H9 (cell line): Measurements from ENCODE around the gene MYO1E. TPM values are rescaled to one million over a fixed set of nuclear protein-coding genes. Genes with fewer than 3 reads are reported as not detected.

Source experiments
- DNase-seq: peaks from one replicate; pipeline ENCODE4 v3.0.0-alpha.2; 2017
- H2AFZ ChIP-seq: one replicate; pipeline ENCODE4 v1.6.1; 2013; ENCODE audit warnings: mild to moderate bottlenecking, low read length, control low read depth, moderate library complexity
- H2AK5ac ChIP-seq: 2 replicates; pipeline ENCODE4 v1.6.1; 2013; ENCODE audit warnings: low read length, control low read depth, mixed read lengths; ENCODE audit not compliant: insufficient read length
- H2BK120ac ChIP-seq: one replicate; pipeline ENCODE4 v1.6.1; 2013; ENCODE audit warnings: low read depth, mild to moderate bottlenecking, low read length, control low read depth, inconsistent platforms; ENCODE audit not compliant: poor library complexity, severe bottlenecking
- H2BK12ac ChIP-seq: 2 replicates; pipeline ENCODE4 v1.6.1; 2013; ENCODE audit warnings: low read length, control low read depth, mixed read lengths, low read depth; ENCODE audit not compliant: insufficient read length
- H2BK15ac ChIP-seq: 2 replicates; pipeline ENCODE4 v1.6.1; 2013; ENCODE audit warnings: low read depth, low read length, control low read depth
- H2BK20ac ChIP-seq: one replicate; pipeline ENCODE4 v1.6.1; 2013; ENCODE audit warnings: low read depth, mild to moderate bottlenecking, low read length, control low read depth, inconsistent platforms; ENCODE audit not compliant: poor library complexity, severe bottlenecking
- H2BK5ac ChIP-seq: 2 replicates; pipeline ENCODE4 v1.6.1; 2013; ENCODE audit warnings: low read length, control low read depth, mixed read lengths; ENCODE audit not compliant: insufficient read length
- H3K14ac ChIP-seq: 2 replicates; pipeline ENCODE4 v1.6.1; 2013; ENCODE audit warnings: low read length, control low read depth; ENCODE audit not compliant: insufficient read depth
- H3K18ac ChIP-seq: 2 replicates; pipeline ENCODE4 v1.6.1; 2013; ENCODE audit warnings: low read depth, mild to moderate bottlenecking, mixed read lengths, low read length, control low read depth; ENCODE audit not compliant: insufficient read length
- H3K23ac ChIP-seq: 2 replicates; pipeline ENCODE4 v1.6.1; 2013; ENCODE audit warnings: low read length, control low read depth, mixed read lengths, low read depth; ENCODE audit not compliant: insufficient read length
- H3K23me2 ChIP-seq: 2 replicates; pipeline ENCODE4 v1.6.1; 2013; ENCODE audit warnings: low read depth, mild to moderate bottlenecking, mixed read lengths, low read length, control low read depth; ENCODE audit not compliant: insufficient read length, poor library complexity, severe bottlenecking
- H3K27ac ChIP-seq: 2 replicates; pipeline ENCODE4 v1.5.1; 2013; ENCODE audit warnings: low read length, control low read depth, mixed read lengths, low read depth; ENCODE audit not compliant: insufficient read length
- H3K27me3 ChIP-seq: 2 replicates; pipeline ENCODE4 v1.6.1; 2013; ENCODE audit warnings: low read length, control low read depth, inconsistent platforms; ENCODE audit not compliant: insufficient read depth
- H3K4ac ChIP-seq: 2 replicates; pipeline ENCODE4 v1.6.1; 2013; ENCODE audit warnings: low read depth, mild to moderate bottlenecking, control low read depth, inconsistent platforms, low read length, moderate library complexity
- H3K4me1 ChIP-seq: 2 replicates; pipeline ENCODE4 v1.6.1; 2013; ENCODE audit warnings: low read length, control low read depth, inconsistent platforms; ENCODE audit not compliant: insufficient read depth
- H3K4me2 ChIP-seq: 2 replicates; pipeline ENCODE4 v1.6.1; 2013; ENCODE audit warnings: low read length, control low read depth, mixed read lengths; ENCODE audit not compliant: insufficient read length, insufficient read depth
- H3K56ac ChIP-seq: 2 replicates; pipeline ENCODE4 v1.6.1; 2013; ENCODE audit warnings: low read depth, mild to moderate bottlenecking, mixed read lengths, low read length, control low read depth; ENCODE audit not compliant: insufficient read length
- H3K79me1 ChIP-seq: 2 replicates; pipeline ENCODE4 v1.6.1; 2013; ENCODE audit warnings: low read depth, mild to moderate bottlenecking, moderate library complexity, low read length, control low read depth, inconsistent platforms; ENCODE audit not compliant: insufficient read depth, poor library complexity, severe bottlenecking
- H3K79me2 ChIP-seq: 2 replicates; pipeline ENCODE4 v1.6.1; 2013; ENCODE audit warnings: low read length, control low read depth, inconsistent platforms; ENCODE audit not compliant: insufficient read depth
- H3K9ac ChIP-seq: 2 replicates; pipeline ENCODE4 v1.6.1; 2013; ENCODE audit warnings: low read length, control low read depth, mixed read lengths; ENCODE audit not compliant: insufficient read length; ENCODE audit errors: extremely low read depth
- H3K9me3 ChIP-seq: one replicate; pipeline ENCODE4 v1.6.1; 2013; ENCODE audit warnings: low read depth, low read length, inconsistent platforms; ENCODE audit not compliant: control insufficient read depth
- H3T11ph ChIP-seq: one replicate; pipeline ENCODE4 v1.6.1; 2013; ENCODE audit warnings: mild to moderate bottlenecking, low read length, control low read depth, inconsistent platforms
- H4K20me1 ChIP-seq: one replicate; pipeline ENCODE4 v1.6.1; 2013; ENCODE audit not compliant: control insufficient read depth, insufficient read length, insufficient read depth
- H4K5ac ChIP-seq: 2 replicates; pipeline ENCODE4 v1.6.1; 2013; ENCODE audit warnings: low read depth, mild to moderate bottlenecking, mixed read lengths, low read length, control low read depth; ENCODE audit not compliant: insufficient read length
- H4K8ac ChIP-seq: replicated peaks from 2 replicates; pipeline ENCODE4 v1.6.1; 2013; ENCODE audit warnings: low read length, control low read depth, mixed read lengths, low read depth; ENCODE audit not compliant: insufficient read length
- H4K91ac ChIP-seq: 2 replicates; pipeline ENCODE4 v1.6.1; 2013; ENCODE audit warnings: low read depth, mild to moderate bottlenecking, moderate library complexity, mixed read lengths, low read length, control low read depth; ENCODE audit not compliant: insufficient read length
- H3K27ac Mint-ChIP-seq, 3 experiments: 2 replicates in 2 of 3; 3 replicates in 1 of 3; pipeline ENCODE4 v1.8.0; 2020 to 2021; ENCODE audit warnings: mixed read lengths in 3 of 3, mild to moderate bottlenecking in 1 of 3, moderate library complexity in 1 of 3
- H3K27me3 Mint-ChIP-seq: 2 replicates; pipeline ENCODE4 v1.8.0; 2021; ENCODE audit warnings: low read depth, mild to moderate bottlenecking, moderate library complexity, mixed read lengths
- H3K36me3 Mint-ChIP-seq, 3 experiments: 2 replicates in 2 of 3; 3 replicates in 1 of 3; pipeline ENCODE4 v1.8.0; 2020 to 2021; ENCODE audit warnings: low read depth in 3 of 3, mixed read lengths in 3 of 3; ENCODE audit not compliant: insufficient read depth in 1 of 3
- H3K4me1 Mint-ChIP-seq, 2 experiments: 2 replicates each; pipeline ENCODE4 v1.8.0; 2020; ENCODE audit warnings: mixed read lengths in 2 of 2
- H3K4me3 Mint-ChIP-seq, 2 experiments: 2 replicates in 1 of 2; 3 replicates in 1 of 2; pipeline ENCODE4 v1.8.0; 2020 to 2021; ENCODE audit warnings: mild to moderate bottlenecking in 2 of 2, mixed read lengths in 2 of 2, moderate library complexity in 1 of 2
- H3K9me3 Mint-ChIP-seq, 2 experiments: 2 replicates in 1 of 2; 3 replicates in 1 of 2; pipeline ENCODE4 v1.8.0; 2020; ENCODE audit warnings: mild to moderate bottlenecking in 2 of 2, mixed read lengths in 2 of 2, moderate library complexity in 1 of 2
- CTCF ChIP-seq: fragments of 200-600 bp; sonication (generic); conservative IDR thresholded peaks from 3 replicates; pipeline ENCODE4 v1.8.0; 2021; ENCODE audit warnings: antibody characterized with exemption, mild to moderate bottlenecking
- WGBS: extraction: QIAGEN DNeasy Blood & Tissue Kit; methylation state at CpG from one replicate; pipeline ENCODE4 v1.1.7; 2013; ENCODE audit warnings: missing lambda C conversion rate, low lambda C conversion rate, mixed read lengths; ENCODE audit not compliant: insufficient read length; ENCODE audit errors: extremely low coverage; 5-methylcytosine and 5-hydroxymethylcytosine counted together
- total RNA-seq: library from RNA; stranded (reverse); gene quantifications from 2 replicates; pipeline ENCODE4 v1.2.1, GENCODE V29; 2021

The MYO1E gene
- total RNA-seq, 1 experiment from 2014 or later = 235 TPM

- Mint-ChIP-seq H3K9me3 (no peaks in the 10 kb centered on the region), H3K36me3 (peaks cover 12 to 35% (median 18%) of the 10 kb centered on the region in 3 experiments), H3K4me1 (peaks cover 37 to 43% of the 10 kb centered on the region in 2 experiments), H3K4me3 (no peak overlapping the region), H3K27ac (no peak overlapping the region), H3K27me3 (no peaks in the 10 kb centered on the region)
- no peak overlapping the region for H2BK20ac ChIP-seq
- no peak overlapping the region for H3K4ac ChIP-seq
- no peak overlapping the region for H3K9ac ChIP-seq
- H3K23ac ChIP-seq = no peak overlapping the region
- no peak overlapping the region for H4K5ac ChIP-seq
- no peak overlapping the region for H3K4me2 ChIP-seq
- H4K8ac ChIP-seq = no peak overlapping the region
- no peak overlapping the region for H2AFZ ChIP-seq
- peaks cover 9% of the 10 kb centered on the region for H3K79me1 ChIP-seq
- no peak overlapping the region for H4K91ac ChIP-seq
- H2AK5ac ChIP-seq = no peak overlapping the region
- H3K79me2 ChIP-seq = peaks cover 8% of the 10 kb centered on the region; the same call in 1 of the 2 replicates
- peaks cover 4% of the 10 kb centered on the region; the same call in 1 of the 2 replicates for H3K4me1 ChIP-seq
- no peak overlapping the region for H2BK5ac ChIP-seq
- no peak overlapping the region for H3T11ph ChIP-seq
- H3K56ac ChIP-seq = no peak overlapping the region
- no peaks in the 10 kb centered on the region for H3K23me2 ChIP-seq
- no peaks in the 10 kb centered on the region for H3K9me3 ChIP-seq
- H3K27ac ChIP-seq = no peak overlapping the region
- H2BK120ac ChIP-seq = no peak overlapping the region
- H4K20me1 ChIP-seq = no peaks in the 10 kb centered on the region
- no peak for DNase-seq
- no peak overlapping the region for H3K18ac ChIP-seq
- H2BK15ac ChIP-seq = no peak overlapping the region
- H2BK12ac ChIP-seq = no peak overlapping the region
- no CpG with 5 or more reads among the region's 2 CpGs for WGBS
- H3K27me3 ChIP-seq = no peaks in the 10 kb centered on the region
- no peak overlapping the region for H3K14ac ChIP-seq
- peak; percentile 66 for TF ChIP-seq CTCF
Observed at GRCh38 chr15:59360305-59360704, 12.4 kb downstream of the MYO1E start.
